ENCODE results near the gene ACO1. TPM values are rescaled to one million over a fixed set of nuclear protein-coding genes. Genes with fewer than 3 reads are reported as not detected.

Gene ACO1
- polyA plus RNA-seq, 1 donor from 2014 or later: 16.5 TPM

DNA sequence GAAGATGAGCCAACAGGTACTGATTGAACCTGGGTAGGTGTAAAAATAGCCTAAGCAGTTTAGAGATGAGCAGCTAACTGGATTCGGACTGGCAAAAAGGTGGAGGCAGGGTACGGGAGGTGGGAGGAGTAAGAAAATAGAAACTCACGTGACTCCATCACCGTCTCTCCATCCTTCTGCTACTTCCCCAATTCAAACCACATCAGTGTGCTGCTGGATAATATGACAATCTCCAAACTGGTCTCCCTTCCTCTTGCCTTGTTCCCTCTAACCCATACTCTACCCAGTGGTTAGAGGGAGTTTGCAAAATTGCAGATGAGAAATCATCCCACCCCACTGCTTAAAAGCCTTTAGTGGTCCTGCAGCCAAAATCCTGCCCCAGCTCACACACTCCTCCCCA is 98.9 kb downstream of the ACO1 start:
- Histone ChIP-seq H2AFZ (ENCODE audit: low read depth, low read length) (no peak overlapping the region), H3K27me3 (ENCODE audit: insufficient read depth, low read depth, low read length) (no peaks in the 10 kb centered on the region), H3K79me2 (replicated peaks; ENCODE audit: insufficient read depth, low read length) (no peaks in the 10 kb centered on the region), H3K4me2 (ENCODE audit: low read length) (no peak overlapping the region), H3K27ac (ENCODE audit: low read length) (no peak overlapping the region), H4K20me1 (ENCODE audit: insufficient read depth) (no peaks in the 10 kb centered on the region), H3K9me3 (ENCODE audit: low read length) (no peaks in the 10 kb centered on the region), H3K9ac (ENCODE audit: low read length) (no peak overlapping the region), H3K36me3 (ENCODE audit: insufficient read depth, low read length) (no peaks in the 10 kb centered on the region), H3K9me2 (ENCODE audit: insufficient read depth, low read length) (no peaks in the 10 kb centered on the region), H3F3A (ENCODE audit: insufficient read depth, low read length, poor library complexity, severe bottlenecking) (no peaks in the 10 kb centered on the region), H3K4me3 (ENCODE audit: low read length) (no peak overlapping the region)
- no peak for TF ChIP-seq EZH2 (IDR thresholded peaks at IDR 0.05; ENCODE audit: borderline replicate concordance, insufficient read depth, low read length, poor library complexity, severe bottlenecking)
- no peak for TF ChIP-seq POLR2AphosphoS5 (IDR thresholded peaks at IDR 0.05)
- TF ChIP-seq EP300 (conservative IDR thresholded peaks at IDR 0.05; ENCODE audit: poor library complexity, severe bottlenecking): no peak
- no peak for TF ChIP-seq MXI1 (conservative IDR thresholded peaks at IDR 0.05; ENCODE audit: poor library complexity, severe bottlenecking)
- no peak for TF ChIP-seq SMC3 (conservative IDR thresholded peaks at IDR 0.05; ENCODE audit: poor library complexity)
- TF ChIP-seq REST (IDR thresholded peaks at IDR 0.05; ENCODE audit: borderline replicate concordance): no peak
- TF ChIP-seq RAD21 (conservative IDR thresholded peaks at IDR 0.05): no peak
- no peak for TF ChIP-seq CTCF (IDR thresholded peaks at IDR 0.05; ENCODE audit: poor library complexity, severe bottlenecking)
- TF ChIP-seq TAF1 (IDR thresholded peaks at IDR 0.05; ENCODE audit: low read depth): no peak

DNA sequence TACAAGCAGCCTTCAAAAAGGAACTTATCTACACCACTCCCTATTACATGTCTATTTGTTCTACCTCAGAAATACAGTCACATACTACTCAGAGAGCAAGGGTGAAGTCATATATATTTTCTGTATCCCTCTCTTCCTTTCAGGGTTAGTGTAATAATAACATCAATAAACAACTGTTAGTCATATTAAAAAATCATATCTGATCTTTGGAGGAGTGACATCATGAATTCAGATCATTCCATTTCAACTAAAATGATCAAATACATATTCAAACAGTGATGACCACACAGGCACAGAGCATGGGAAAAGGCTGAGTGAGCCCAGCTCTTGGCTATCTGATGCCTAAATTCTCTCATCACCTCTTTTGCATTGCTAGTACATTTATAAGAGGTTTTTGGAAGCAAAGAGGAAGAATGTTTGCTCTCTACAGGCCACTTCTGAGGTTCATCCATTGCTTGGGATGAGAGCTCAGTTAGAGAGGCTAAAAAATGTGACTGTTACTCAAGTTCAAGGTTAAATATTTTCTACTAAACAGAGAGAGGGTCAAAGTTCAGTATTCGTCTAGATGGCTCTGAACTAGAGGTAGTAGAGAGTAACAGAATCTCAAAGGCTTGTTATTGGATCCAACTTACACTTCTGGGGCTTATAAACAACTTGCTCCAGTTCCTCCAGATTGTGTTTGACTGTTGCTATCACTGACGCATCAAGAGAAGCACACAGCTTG is 102.6 kb downstream of the ACO1 start:
- no peaks in the 10 kb centered on the region for H3K9me3 ChIP-seq (ENCODE audit: low read length)
- no peaks in the 10 kb centered on the region for H3F3A ChIP-seq (ENCODE audit: insufficient read depth, low read length, poor library complexity, severe bottlenecking)
- no peak overlapping the region for H3K4me2 ChIP-seq (ENCODE audit: low read length)
- H3K9ac ChIP-seq (ENCODE audit: low read length): no peak overlapping the region
- no peak overlapping the region for H3K4me3 ChIP-seq (ENCODE audit: low read length)
- H3K27me3 ChIP-seq (ENCODE audit: insufficient read depth, low read depth, low read length): no peaks in the 10 kb centered on the region
- no peaks in the 10 kb centered on the region for H3K79me2 ChIP-seq (replicated peaks; ENCODE audit: insufficient read depth, low read length)
- no peaks in the 10 kb centered on the region for H4K20me1 ChIP-seq (ENCODE audit: insufficient read depth)
- H3K27ac ChIP-seq (ENCODE audit: low read length): no peak overlapping the region
- no peak overlapping the region for H2AFZ ChIP-seq (ENCODE audit: low read depth, low read length)
- no peaks in the 10 kb centered on the region for H3K36me3 ChIP-seq (ENCODE audit: insufficient read depth, low read length)
- no peak for TF ChIP-seq SMC3 (conservative IDR thresholded peaks at IDR 0.05; ENCODE audit: poor library complexity)
- TF ChIP-seq MXI1 (conservative IDR thresholded peaks at IDR 0.05; ENCODE audit: poor library complexity, severe bottlenecking): no peak
- no peak for TF ChIP-seq RAD21 (conservative IDR thresholded peaks at IDR 0.05)
- no peak for TF ChIP-seq POLR2AphosphoS5 (IDR thresholded peaks at IDR 0.05)
- TF ChIP-seq EP300 (conservative IDR thresholded peaks at IDR 0.05; ENCODE audit: poor library complexity, severe bottlenecking): no peak
- TF ChIP-seq CTCF (IDR thresholded peaks at IDR 0.05; ENCODE audit: poor library complexity, severe bottlenecking): no peak
- TF ChIP-seq TAF1 (IDR thresholded peaks at IDR 0.05; ENCODE audit: low read depth): no peak
- TF ChIP-seq EZH2 (IDR thresholded peaks at IDR 0.05; ENCODE audit: borderline replicate concordance, insufficient read depth, low read length, poor library complexity, severe bottlenecking): no peak
- TF ChIP-seq REST (IDR thresholded peaks at IDR 0.05; ENCODE audit: borderline replicate concordance): no peak
- no peaks in the 10 kb centered on the region for H3K9me2 ChIP-seq (ENCODE audit: insufficient read depth, low read length)

Data from neural cell (in vitro differentiated cells).